ENCODE data around the gene ZNHIT2. TPM values are rescaled to one million over a fixed set of nuclear protein-coding genes. Genes with fewer than 3 reads are reported as not detected.
A peak's percentile ranks its signal among the peaks of the same experiment; 100 is the strongest.

The ZNHIT2 gene
- total and polyA plus RNA-seq, 3 donors from 2014 or later = 47.3 to 119 (median 64.2) TPM

DNA sequence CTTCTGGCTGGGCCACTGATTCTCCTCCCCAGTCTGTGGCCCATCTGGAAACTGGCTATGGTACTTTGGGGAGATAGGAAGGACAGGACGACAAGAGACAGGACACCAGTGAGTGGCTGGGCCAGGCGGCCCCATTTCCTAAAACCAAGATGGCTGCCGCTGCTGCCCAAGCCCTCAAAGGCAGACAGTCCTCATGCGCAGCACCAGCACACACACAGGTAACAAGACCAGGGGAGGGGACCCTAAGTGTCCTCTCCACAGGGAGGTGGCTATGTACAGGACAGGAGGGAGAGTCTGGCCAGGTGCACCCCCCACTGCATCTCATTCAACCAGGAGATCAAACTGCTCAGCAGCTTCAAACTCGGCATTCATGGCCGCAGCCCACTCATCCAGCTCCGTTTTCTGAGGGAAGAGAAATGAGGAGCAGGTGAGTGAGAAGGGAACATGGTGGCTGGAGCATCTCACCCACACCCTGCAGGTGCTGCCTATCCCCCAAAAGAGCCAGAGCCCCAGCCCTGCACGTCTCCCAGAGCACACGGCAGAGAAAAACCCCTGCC lies 38.6 kb downstream of the ZNHIT2 start:
- TF ChIP-seq, protein P1, sequence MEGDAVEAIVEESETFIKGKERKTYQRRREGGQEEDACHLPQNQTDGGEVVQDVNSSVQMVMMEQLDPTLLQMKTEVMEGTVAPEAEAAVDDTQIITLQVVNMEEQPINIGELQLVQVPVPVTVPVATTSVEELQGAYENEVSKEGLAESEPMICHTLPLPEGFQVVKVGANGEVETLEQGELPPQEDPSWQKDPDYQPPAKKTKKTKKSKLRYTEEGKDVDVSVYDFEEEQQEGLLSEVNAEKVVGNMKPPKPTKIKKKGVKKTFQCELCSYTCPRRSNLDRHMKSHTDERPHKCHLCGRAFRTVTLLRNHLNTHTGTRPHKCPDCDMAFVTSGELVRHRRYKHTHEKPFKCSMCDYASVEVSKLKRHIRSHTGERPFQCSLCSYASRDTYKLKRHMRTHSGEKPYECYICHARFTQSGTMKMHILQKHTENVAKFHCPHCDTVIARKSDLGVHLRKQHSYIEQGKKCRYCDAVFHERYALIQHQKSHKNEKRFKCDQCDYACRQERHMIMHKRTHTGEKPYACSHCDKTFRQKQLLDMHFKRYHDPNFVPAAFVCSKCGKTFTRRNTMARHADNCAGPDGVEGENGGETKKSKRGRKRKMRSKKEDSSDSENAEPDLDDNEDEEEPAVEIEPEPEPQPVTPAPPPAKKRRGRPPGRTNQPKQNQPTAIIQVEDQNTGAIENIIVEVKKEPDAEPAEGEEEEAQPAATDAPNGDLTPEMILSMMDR (IDR thresholded peaks at IDR 0.05) = no peak
- no peak for TF ChIP-seq POLR2A (IDR thresholded peaks at IDR 0.05)
- Histone ChIP-seq H3K27ac (no peak overlapping the region), H3K27me3 (no peaks in the 10 kb centered on the region), H3K36me3 (ENCODE audit: low read depth, missing control alignments) (no peaks in the 10 kb centered on the region), H3K4me3 (no peak overlapping the region), H3K9me3 (no peaks in the 10 kb centered on the region), H3K4me1 (no peaks in the 10 kb centered on the region)
- DNase-seq = no peak
- intact Hi-C loops (cut with DNase I; ENCODE audit: low total_unique reads) = no loop called here
- 77 to 89% methylated on average over 8 to 9 of the region's 9 CpGs for WGBS, 2 donors

DNA sequence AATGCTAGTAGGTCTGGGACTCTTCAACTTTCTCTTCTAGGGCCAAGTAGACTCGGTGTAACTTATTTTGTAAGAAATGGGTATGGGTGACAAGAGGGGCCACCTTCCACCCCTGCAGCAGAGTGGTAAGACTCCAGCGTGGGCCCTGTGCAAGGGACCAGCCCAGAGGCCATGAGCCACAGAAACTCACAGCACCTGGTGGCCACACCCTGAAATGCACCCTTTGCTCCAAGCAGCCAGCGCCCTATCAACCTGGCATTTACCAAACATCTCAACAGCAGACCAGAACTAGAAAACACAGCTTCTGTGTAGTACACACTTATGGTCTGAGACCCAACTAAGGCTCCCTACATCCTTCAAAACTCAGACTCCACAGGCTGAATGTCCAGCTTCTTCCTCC lies 39.4 kb downstream of the ZNHIT2 start:
- Histone ChIP-seq H3K9me3 (no peaks in the 10 kb centered on the region), H3K27ac (no peak overlapping the region), H3K4me3 (no peak overlapping the region), H3K27me3 (no peaks in the 10 kb centered on the region), H3K4me1 (no peaks in the 10 kb centered on the region), H3K36me3 (ENCODE audit: low read depth, missing control alignments) (no peaks in the 10 kb centered on the region)
- DNase-seq = peak; percentile 37
- intact Hi-C loops (cut with DNase I; ENCODE audit: low total_unique reads) = no loop called here
- TF ChIP-seq POLR2A (IDR thresholded peaks at IDR 0.05) = no peak
- TF ChIP-seq, protein P1 (IDR thresholded peaks at IDR 0.05) = peak; percentile 23 to 55 (median 51)
- 56 to 77% methylated on average over 3 of the region's 3 CpGs for WGBS, 2 donors

DNA sequence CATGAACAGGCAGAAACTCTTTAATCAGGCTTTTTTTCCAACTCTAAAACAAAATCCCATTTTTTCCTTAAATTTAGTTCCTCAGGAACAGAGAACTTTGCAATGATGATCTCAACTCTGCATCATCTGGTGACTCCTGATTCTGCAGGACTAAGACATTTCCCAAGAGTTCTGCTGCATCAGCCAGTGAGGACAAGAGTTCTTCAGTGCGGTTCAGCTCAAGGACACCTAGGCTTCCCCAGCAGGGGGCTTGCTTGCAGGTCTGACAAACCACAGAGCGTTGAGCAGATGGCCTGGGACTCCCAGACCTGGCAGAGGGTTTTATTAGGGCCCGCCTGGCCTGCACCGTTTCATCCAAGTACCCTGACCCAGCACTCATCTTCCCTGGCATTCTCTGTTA lies 40.0 kb downstream of the ZNHIT2 start:
- TF ChIP-seq, protein P1 (IDR thresholded peaks at IDR 0.05) = no peak
- TF ChIP-seq POLR2A (IDR thresholded peaks at IDR 0.05) = no peak
- no peaks in the 10 kb centered on the region for H3K4me1 ChIP-seq
- intact Hi-C loops (cut with DNase I; ENCODE audit: low total_unique reads) = no loop called here
- WGBS, 2 donors = 65 to 73% methylated on average over 4 of the region's 4 CpGs
- DNase-seq = no peak
- H3K27ac ChIP-seq = no peak overlapping the region
- no peaks in the 10 kb centered on the region for H3K9me3 ChIP-seq
- no peaks in the 10 kb centered on the region for H3K27me3 ChIP-seq
- no peaks in the 10 kb centered on the region for H3K36me3 ChIP-seq (ENCODE audit: low read depth, missing control alignments)
- no peak overlapping the region for H3K4me3 ChIP-seq

DNA sequence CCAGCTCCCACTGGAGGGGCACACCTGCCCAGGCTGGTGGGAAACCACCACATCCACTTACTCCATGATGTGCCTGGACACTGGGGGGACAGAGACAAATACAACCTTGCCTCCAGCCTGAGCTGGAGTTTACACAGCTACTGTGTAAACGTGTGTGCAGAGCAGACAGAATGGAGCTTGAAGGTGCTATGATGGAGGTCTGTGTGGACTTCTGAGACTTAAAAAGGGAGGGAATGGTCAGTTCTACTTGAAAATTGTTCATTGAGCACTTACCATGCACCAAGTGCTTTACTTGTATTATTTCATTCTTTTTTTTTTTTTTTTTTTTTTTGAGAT lies 44.9 kb downstream of the ZNHIT2 start:
- Histone ChIP-seq H3K9me3 (no peaks in the 10 kb centered on the region), H3K4me1 (no peaks in the 10 kb centered on the region), H3K27ac (no peak overlapping the region), H3K27me3 (no peaks in the 10 kb centered on the region), H3K4me3 (no peak overlapping the region), H3K36me3 (ENCODE audit: low read depth, missing control alignments) (no peaks in the 10 kb centered on the region)
- intact Hi-C loops (cut with DNase I; ENCODE audit: low total_unique reads) = no loop called here
- 71 to 89% methylated on average over 1 of the region's 1 CpG for WGBS, 2 donors
- DNase-seq = no peak
- TF ChIP-seq, protein P1 (IDR thresholded peaks at IDR 0.05) = no peak
- no peak for TF ChIP-seq POLR2A (IDR thresholded peaks at IDR 0.05)

DNA sequence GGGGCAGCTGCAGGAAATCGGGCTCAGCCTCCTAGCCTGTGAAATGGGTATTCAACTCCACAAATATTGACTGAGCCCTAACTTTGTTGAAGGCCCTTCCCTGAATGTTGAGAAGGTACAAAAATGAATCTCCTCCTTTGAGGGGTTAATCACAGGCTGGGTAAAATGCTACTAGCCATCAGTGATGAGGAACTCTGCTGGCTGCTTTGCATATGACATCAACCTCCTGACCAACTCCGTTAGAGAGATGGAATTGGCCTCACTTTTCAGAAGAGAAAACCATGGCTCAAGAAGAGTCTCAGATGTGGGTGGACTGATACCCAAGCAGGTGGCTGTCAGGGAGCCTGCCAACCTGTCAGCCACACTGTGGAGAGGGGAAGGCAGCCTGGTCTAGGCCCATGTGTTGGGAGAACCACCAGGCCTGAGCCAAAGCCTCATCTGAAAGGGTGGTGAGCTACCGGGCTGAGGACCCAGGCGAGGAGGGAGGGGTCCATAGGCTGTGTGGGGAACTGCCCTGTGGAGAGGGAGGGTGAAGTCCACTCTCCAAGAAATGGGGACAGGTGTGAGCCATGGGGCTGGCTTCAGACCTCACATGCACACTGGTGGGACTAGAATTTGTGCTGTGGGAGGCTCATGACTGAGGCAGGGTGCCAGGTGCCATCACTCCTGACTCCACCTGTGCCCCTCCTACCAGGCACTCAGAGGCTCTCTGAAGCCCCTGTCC lies 45.4 kb downstream of the ZNHIT2 start:
- WGBS, 2 donors = 76 to 79% methylated on average over 3 to 4 of the region's 4 CpGs
- H3K4me3 ChIP-seq = no peak overlapping the region
- TF ChIP-seq, protein P1 (IDR thresholded peaks at IDR 0.05) = no peak
- no peak for TF ChIP-seq POLR2A (IDR thresholded peaks at IDR 0.05)
- intact Hi-C loops (cut with DNase I; ENCODE audit: low total_unique reads) = no loop called here
- no peaks in the 10 kb centered on the region for H3K9me3 ChIP-seq
- no peak for DNase-seq
- H3K27me3 ChIP-seq = no peaks in the 10 kb centered on the region
- no peaks in the 10 kb centered on the region for H3K36me3 ChIP-seq (ENCODE audit: low read depth, missing control alignments)
- H3K4me1 ChIP-seq = no peaks in the 10 kb centered on the region
- no peak overlapping the region for H3K27ac ChIP-seq
